SK-N-SH treated with all-trans-retinoic acid at 6 μM for 48 hours (cell line): ENCODE results near the gene PRC1.

ENCODE experiments used
- BACH2 ChIP-seq: fragments of 250-450 bp; sonication (Bioruptor Pico); IDR thresholded peaks from 2 replicates; pipeline ENCODE4 v1.9.0; 2021; ENCODE audit warnings: mild to moderate bottlenecking, borderline replicate concordance
- GLIS3 ChIP-seq: fragments of 250-450 bp; sonication (Bioruptor Pico); IDR thresholded peaks from 2 replicates; pipeline ENCODE4 v1.5.0; 2020; ENCODE audit warnings: mild to moderate bottlenecking, moderate library complexity
- ISL1 ChIP-seq: fragments of 250-450 bp; sonication (Bioruptor Pico); IDR thresholded peaks from 2 replicates; pipeline ENCODE4 v2.1.2; 2022; ENCODE audit warnings: mild to moderate bottlenecking, moderate library complexity
- OSR1 ChIP-seq: fragments of 250-450 bp; sonication (Bioruptor Pico); IDR thresholded peaks from 2 replicates; pipeline ENCODE4 v1.8.0; 2022; ENCODE audit warnings: moderate library complexity, mild to moderate bottlenecking, inconsistent platforms
- PPARA ChIP-seq: fragments of 250-450 bp; sonication (Bioruptor Pico); IDR thresholded peaks from 2 replicates; pipeline ENCODE4 v1.5.0; 2020; ENCODE audit warnings: mild to moderate bottlenecking, borderline replicate concordance
- TCF4 ChIP-seq: fragments of 250-450 bp; sonication (Bioruptor Pico); IDR thresholded peaks from 2 replicates; pipeline ENCODE4 v1.8.0; 2021; ENCODE audit warnings: mild to moderate bottlenecking, moderate library complexity, borderline replicate concordance
- TOX ChIP-seq: fragments of 250-450 bp; sonication (Bioruptor Pico); IDR thresholded peaks from 2 replicates; pipeline ENCODE4 v1.8.0; 2021; ENCODE audit warnings: mild to moderate bottlenecking, moderate library complexity, borderline replicate concordance
- ZC3H10 ChIP-seq: fragments of 250-450 bp; sonication (Bioruptor Pico); IDR thresholded peaks from 2 replicates; pipeline ENCODE4 v1.5.1; 2021; ENCODE audit warnings: mild to moderate bottlenecking, moderate library complexity
- ZFP3 ChIP-seq: fragments of 250-450 bp; sonication (Bioruptor Pico); IDR thresholded peaks from 2 replicates; pipeline ENCODE4 v1.5.0; 2020; ENCODE audit warnings: mild to moderate bottlenecking, moderate library complexity
- ZFP30 ChIP-seq: fragments of 450-650 bp; formaldehyde crosslinking; IDR thresholded peaks from 2 replicates; pipeline ENCODE4 v1.5.0; 2022; ENCODE audit warnings: mild to moderate bottlenecking, moderate library complexity
- ZNF8 ChIP-seq: fragments of 450-650 bp; formaldehyde crosslinking; IDR thresholded peaks from 2 replicates; pipeline ENCODE4 v1.5.0; 2020; ENCODE audit warnings: mild to moderate bottlenecking, moderate library complexity
- TF ChIP-seq, protein P1 (sequence below): fragments of 250-450 bp; sonication (Bioruptor Pico); IDR thresholded peaks from 2 replicates; pipeline ENCODE4 v1.8.0; 2020; ENCODE audit warnings: mild to moderate bottlenecking, moderate library complexity, borderline replicate concordance
- TF ChIP-seq, protein P2 (sequence below): fragments of 250-450 bp; sonication (Bioruptor Pico); IDR thresholded peaks from 2 replicates; pipeline ENCODE4 v1.5.1; 2021; ENCODE audit warnings: mild to moderate bottlenecking, moderate library complexity

DNA sequence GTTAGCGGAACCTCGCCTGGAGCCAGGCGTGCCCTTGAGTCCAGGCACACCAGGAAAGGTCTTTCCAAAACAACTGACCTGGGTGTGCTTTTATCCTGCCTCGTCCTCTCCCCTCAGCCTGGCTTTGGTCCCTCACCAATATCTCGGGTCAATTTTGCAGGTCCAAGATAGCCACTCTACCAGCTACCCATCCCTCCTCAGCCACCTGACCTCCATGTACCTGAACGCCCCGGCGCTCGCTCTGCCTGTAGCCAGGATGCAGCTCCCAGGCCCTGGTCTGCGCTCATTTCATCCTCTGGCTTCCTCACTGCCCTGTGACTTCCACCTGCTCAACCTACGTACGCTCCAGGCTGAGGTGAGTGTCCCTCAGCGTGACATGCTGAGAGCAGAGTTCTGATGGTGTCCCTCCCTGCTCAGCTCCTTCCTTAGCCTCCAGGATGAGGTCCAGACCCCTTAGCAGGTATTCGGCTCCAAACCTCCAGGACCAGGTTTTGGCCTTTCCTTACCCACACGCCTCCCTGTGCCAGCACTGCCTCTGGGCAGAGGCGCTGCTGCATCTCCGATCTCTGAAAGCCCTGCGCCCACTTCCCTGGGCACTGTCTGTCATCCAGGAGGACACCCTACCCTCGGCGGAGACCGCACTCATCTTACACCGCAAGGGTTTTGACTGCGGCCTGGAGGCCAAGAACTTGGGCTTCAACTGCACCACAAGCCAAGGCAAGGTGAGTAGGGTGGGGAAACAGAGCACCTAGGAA is 76.1 kb downstream of the PRC1 start:
- TF ChIP-seq TCF4 = no peak
- no peak for TF ChIP-seq PPARA (CRISPR knock-in tag)
- TF ChIP-seq, protein P1, sequence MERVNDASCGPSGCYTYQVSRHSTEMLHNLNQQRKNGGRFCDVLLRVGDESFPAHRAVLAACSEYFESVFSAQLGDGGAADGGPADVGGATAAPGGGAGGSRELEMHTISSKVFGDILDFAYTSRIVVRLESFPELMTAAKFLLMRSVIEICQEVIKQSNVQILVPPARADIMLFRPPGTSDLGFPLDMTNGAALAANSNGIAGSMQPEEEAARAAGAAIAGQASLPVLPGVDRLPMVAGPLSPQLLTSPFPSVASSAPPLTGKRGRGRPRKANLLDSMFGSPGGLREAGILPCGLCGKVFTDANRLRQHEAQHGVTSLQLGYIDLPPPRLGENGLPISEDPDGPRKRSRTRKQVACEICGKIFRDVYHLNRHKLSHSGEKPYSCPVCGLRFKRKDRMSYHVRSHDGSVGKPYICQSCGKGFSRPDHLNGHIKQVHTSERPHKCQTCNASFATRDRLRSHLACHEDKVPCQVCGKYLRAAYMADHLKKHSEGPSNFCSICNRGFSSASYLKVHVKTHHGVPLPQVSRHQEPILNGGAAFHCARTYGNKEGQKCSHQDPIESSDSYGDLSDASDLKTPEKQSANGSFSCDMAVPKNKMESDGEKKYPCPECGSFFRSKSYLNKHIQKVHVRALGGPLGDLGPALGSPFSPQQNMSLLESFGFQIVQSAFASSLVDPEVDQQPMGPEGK (CRISPR knock-in tag) = no peak
- no peak for TF ChIP-seq ZFP3
- no peak for TF ChIP-seq OSR1 (CRISPR knock-in tag)
- TF ChIP-seq GLIS3 (CRISPR knock-in tag) = no peak
- no peak for TF ChIP-seq TOX (CRISPR knock-in tag)
- no peak for TF ChIP-seq ISL1
- no peak for TF ChIP-seq ZC3H10 (CRISPR knock-in tag)
- no peak for TF ChIP-seq ZNF8
- TF ChIP-seq, protein P2, sequence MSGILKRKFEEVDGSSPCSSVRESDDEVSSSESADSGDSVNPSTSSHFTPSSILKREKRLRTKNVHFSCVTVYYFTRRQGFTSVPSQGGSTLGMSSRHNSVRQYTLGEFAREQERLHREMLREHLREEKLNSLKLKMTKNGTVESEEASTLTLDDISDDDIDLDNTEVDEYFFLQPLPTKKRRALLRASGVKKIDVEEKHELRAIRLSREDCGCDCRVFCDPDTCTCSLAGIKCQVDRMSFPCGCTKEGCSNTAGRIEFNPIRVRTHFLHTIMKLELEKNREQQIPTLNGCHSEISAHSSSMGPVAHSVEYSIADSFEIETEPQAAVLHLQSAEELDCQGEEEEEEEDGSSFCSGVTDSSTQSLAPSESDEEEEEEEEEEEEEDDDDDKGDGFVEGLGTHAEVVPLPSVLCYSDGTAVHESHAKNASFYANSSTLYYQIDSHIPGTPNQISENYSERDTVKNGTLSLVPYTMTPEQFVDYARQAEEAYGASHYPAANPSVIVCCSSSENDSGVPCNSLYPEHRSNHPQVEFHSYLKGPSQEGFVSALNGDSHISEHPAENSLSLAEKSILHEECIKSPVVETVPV = no peak
- no peak for TF ChIP-seq BACH2 (CRISPR knock-in tag)
- TF ChIP-seq ZFP30 (CRISPR knock-in tag) = no peak
